MM.1S (cell line): ENCODE data around the gene SPECC1.

Experiments used
- DNase-seq: peaks from one replicate; pipeline ENCODE4 v3.0.0-alpha.2; 2015
- H2AFZ ChIP-seq: fragments of 300-600 bp; sonication (generic); 2 replicates; pipeline ENCODE4 v1.6.0; 2016; ENCODE audit warnings: antibody characterized with exemption, low read length
- H3F3A ChIP-seq: fragments of 300-600 bp; sonication (generic); 2 replicates; pipeline ENCODE4 v1.6.1; 2016; ENCODE audit warnings: mild to moderate bottlenecking, antibody characterized with exemption, low read length, moderate library complexity, mixed read lengths; ENCODE audit not compliant: insufficient read depth
- H3K27ac ChIP-seq: fragments of 300-600 bp; sonication (generic); 2 replicates; pipeline ENCODE4 v1.5.1; 2016; ENCODE audit warnings: mild to moderate bottlenecking, low read length
- H3K27me3 ChIP-seq: fragments of 300-600 bp; sonication (generic); replicated peaks from 2 replicates; pipeline ENCODE4 v1.6.0; 2016; ENCODE audit warnings: low read length; ENCODE audit not compliant: insufficient read depth
- H3K36me3 ChIP-seq: fragments of 300-600 bp; sonication (generic); replicated peaks from 2 replicates; pipeline ENCODE4 v1.6.1; 2016; ENCODE audit warnings: mild to moderate bottlenecking, low read length, mixed read lengths; ENCODE audit not compliant: insufficient read depth
- H3K4me1 ChIP-seq: fragments of 300-600 bp; sonication (generic); 2 replicates; pipeline ENCODE4 v1.6.1; 2016; ENCODE audit warnings: low read length, mixed read lengths
- H3K4me2 ChIP-seq: fragments of 300-600 bp; sonication (generic); 2 replicates; pipeline ENCODE4 v1.6.0; 2016; ENCODE audit warnings: low read depth, low read length
- H3K4me3 ChIP-seq: fragments of 300-600 bp; sonication (generic); 2 replicates; pipeline ENCODE4 v1.5.1; 2016; ENCODE audit warnings: low read length, mixed read lengths
- H3K79me2 ChIP-seq: fragments of 300-600 bp; sonication (generic); 2 replicates; pipeline ENCODE4 v1.6.1; 2016; ENCODE audit warnings: mixed run types, low read length, mixed read lengths
- H3K9ac ChIP-seq: fragments of 300-600 bp; sonication (generic); 2 replicates; pipeline ENCODE4 v1.6.1; 2016; ENCODE audit warnings: low read length, mixed read lengths
- H3K9me2 ChIP-seq: fragments of 300-600 bp; sonication (generic); replicated peaks from 2 replicates; pipeline ENCODE4 v1.6.1; 2016; ENCODE audit warnings: mild to moderate bottlenecking, low read length, mixed read lengths; ENCODE audit not compliant: insufficient read depth
- H3K9me3 ChIP-seq: fragments of 300-600 bp; sonication (generic); replicated peaks from 2 replicates; pipeline ENCODE4 v1.6.1; 2016; ENCODE audit warnings: mild to moderate bottlenecking, low read length, mixed read lengths; ENCODE audit not compliant: insufficient read depth
- H4K20me1 ChIP-seq: fragments of 300-600 bp; sonication (generic); 2 replicates; pipeline ENCODE4 v1.6.1; 2016; ENCODE audit warnings: mild to moderate bottlenecking, low read length, moderate library complexity, mixed read lengths; ENCODE audit not compliant: insufficient read depth
- EZH2 ChIP-seq: fragments of 300-600 bp; sonication (generic); optimal IDR thresholded peaks from 2 replicates; pipeline ENCODE3; 2017; ENCODE audit warnings: low read depth, mild to moderate bottlenecking, antibody characterized with exemption, low read length, mixed read lengths
- EZH2phosphoT487 ChIP-seq: fragments of 300-600 bp; sonication (generic); IDR thresholded peaks from 2 replicates; pipeline ENCODE4 v1.6.1; 2018; ENCODE audit warnings: antibody characterized with exemption, low read length
- TF ChIP-seq, protein P1 (sequence below): fragments of 300-600 bp; sonication (generic); IDR thresholded peaks from 2 replicates; pipeline ENCODE4 v1.5.1; 2016; ENCODE audit warnings: antibody characterized with exemption, low read length, mixed read lengths

SPECC1 gene

GRCh38 chr17:20278805-20279204 is 269.6 kb downstream of the SPECC1 start:
- peaks cover 15% of the 10 kb centered on the region for H3K4me1 ChIP-seq
- no peak overlapping the region for H3K9ac ChIP-seq
- H3K79me2 ChIP-seq, result no peaks in the 10 kb centered on the region
- H3K36me3 ChIP-seq, result no peaks in the 10 kb centered on the region
- H4K20me1 ChIP-seq, result no peaks in the 10 kb centered on the region
- no peak overlapping the region for H2AFZ ChIP-seq
- TF ChIP-seq EZH2 (no peak), EZH2phosphoT487 (no peak)
- TF ChIP-seq, protein P1, sequence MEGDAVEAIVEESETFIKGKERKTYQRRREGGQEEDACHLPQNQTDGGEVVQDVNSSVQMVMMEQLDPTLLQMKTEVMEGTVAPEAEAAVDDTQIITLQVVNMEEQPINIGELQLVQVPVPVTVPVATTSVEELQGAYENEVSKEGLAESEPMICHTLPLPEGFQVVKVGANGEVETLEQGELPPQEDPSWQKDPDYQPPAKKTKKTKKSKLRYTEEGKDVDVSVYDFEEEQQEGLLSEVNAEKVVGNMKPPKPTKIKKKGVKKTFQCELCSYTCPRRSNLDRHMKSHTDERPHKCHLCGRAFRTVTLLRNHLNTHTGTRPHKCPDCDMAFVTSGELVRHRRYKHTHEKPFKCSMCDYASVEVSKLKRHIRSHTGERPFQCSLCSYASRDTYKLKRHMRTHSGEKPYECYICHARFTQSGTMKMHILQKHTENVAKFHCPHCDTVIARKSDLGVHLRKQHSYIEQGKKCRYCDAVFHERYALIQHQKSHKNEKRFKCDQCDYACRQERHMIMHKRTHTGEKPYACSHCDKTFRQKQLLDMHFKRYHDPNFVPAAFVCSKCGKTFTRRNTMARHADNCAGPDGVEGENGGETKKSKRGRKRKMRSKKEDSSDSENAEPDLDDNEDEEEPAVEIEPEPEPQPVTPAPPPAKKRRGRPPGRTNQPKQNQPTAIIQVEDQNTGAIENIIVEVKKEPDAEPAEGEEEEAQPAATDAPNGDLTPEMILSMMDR, result no peak
- no peaks in the 10 kb centered on the region for H3K9me3 ChIP-seq
- no peak overlapping the region for H3K27ac ChIP-seq
- H3K27me3 ChIP-seq, result no peaks in the 10 kb centered on the region
- DNase-seq, result no peak
- H3K9me2 ChIP-seq, result no peaks in the 10 kb centered on the region
- no peaks in the 10 kb centered on the region for H3F3A ChIP-seq
- no peak overlapping the region for H3K4me3 ChIP-seq
- H3K4me2 ChIP-seq, result no peak overlapping the region

DNA sequence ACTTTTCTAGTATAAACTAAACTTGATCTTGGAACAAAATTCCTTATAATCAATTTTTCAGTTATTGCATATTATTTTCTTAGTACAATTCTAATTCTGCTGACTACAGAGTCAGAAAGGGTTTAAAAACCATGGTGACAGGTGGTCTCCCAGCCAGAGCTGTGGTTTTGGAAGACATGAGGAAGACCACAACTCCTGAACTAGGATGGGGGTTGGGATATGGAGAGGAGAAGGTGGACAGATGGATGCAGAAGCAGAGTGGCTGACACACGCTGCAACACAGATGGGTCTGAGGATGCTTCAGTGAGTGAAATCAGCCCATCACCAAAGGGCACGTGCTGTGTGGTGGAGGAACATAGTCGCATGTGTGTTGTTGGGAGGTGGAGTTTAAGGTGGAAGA is 270.5 kb downstream of the SPECC1 start:
- Histone ChIP-seq H3F3A (no peaks in the 10 kb centered on the region), H3K4me3 (no peak overlapping the region), H2AFZ (no peak overlapping the region), H3K4me2 (no peak overlapping the region), H3K9ac (no peak overlapping the region), H3K79me2 (no peaks in the 10 kb centered on the region), H3K27ac (no peak overlapping the region), H3K4me1 (peaks cover 15% of the 10 kb centered on the region), H3K27me3 (no peaks in the 10 kb centered on the region), H3K9me2 (no peaks in the 10 kb centered on the region), H4K20me1 (no peaks in the 10 kb centered on the region), H3K9me3 (no peaks in the 10 kb centered on the region), H3K36me3 (no peaks in the 10 kb centered on the region)
- no peak for DNase-seq
- TF ChIP-seq EZH2phosphoT487 (no peak), EZH2 (no peak)
- TF ChIP-seq, protein P1, result no peak

- TF ChIP-seq, protein P1, result no peak
- no peak for TF ChIP-seq EZH2phosphoT487
- TF ChIP-seq EZH2, result no peak
- H3K9ac ChIP-seq, result no peak overlapping the region
- H3K9me2 ChIP-seq, result no peaks in the 10 kb centered on the region
- no peak for DNase-seq
- no peaks in the 10 kb centered on the region for H3F3A ChIP-seq
- no peaks in the 10 kb centered on the region for H3K36me3 ChIP-seq
- H3K79me2 ChIP-seq, result no peaks in the 10 kb centered on the region
- H3K9me3 ChIP-seq, result no peaks in the 10 kb centered on the region
- peaks cover 13% of the 10 kb centered on the region for H3K4me1 ChIP-seq
- H3K27me3 ChIP-seq, result no peaks in the 10 kb centered on the region
- H3K4me2 ChIP-seq, result no peak overlapping the region
- no peak overlapping the region for H3K4me3 ChIP-seq
- H2AFZ ChIP-seq, result no peak overlapping the region
- no peaks in the 10 kb centered on the region for H4K20me1 ChIP-seq
- H3K27ac ChIP-seq, result no peak overlapping the region
Measured at GRCh38 chr17:20280051-20280450, 270.9 kb downstream of the SPECC1 start.
